SU-DHL-6 (cell line): Measurements from ENCODE around the gene SLC25A19.

ENCODE experiments used
- EZH2phosphoT487 ChIP-seq: fragments of 200-600 bp; sonication (generic), shearing (Covaris generic); conservative IDR thresholded peaks from 2 replicates; pipeline ENCODE4 v1.6.1; 2018; ENCODE audit warnings: mild to moderate bottlenecking, antibody characterized with exemption, low read length, moderate library complexity, mixed read lengths
- TF ChIP-seq, protein P1 (sequence below): fragments of 200-600 bp; sonication (generic); IDR thresholded peaks from one replicate; pipeline ENCODE4 v1.5.1; 2017; ENCODE audit warnings: antibody characterized with exemption, mild to moderate bottlenecking, low read length, moderate library complexity; ENCODE audit not compliant: insufficient read depth, poor library complexity, severe bottlenecking

GRCh38 chr17:75244133-75244866 is 44.9 kb downstream of the SLC25A19 start:
- TF ChIP-seq, protein P1, sequence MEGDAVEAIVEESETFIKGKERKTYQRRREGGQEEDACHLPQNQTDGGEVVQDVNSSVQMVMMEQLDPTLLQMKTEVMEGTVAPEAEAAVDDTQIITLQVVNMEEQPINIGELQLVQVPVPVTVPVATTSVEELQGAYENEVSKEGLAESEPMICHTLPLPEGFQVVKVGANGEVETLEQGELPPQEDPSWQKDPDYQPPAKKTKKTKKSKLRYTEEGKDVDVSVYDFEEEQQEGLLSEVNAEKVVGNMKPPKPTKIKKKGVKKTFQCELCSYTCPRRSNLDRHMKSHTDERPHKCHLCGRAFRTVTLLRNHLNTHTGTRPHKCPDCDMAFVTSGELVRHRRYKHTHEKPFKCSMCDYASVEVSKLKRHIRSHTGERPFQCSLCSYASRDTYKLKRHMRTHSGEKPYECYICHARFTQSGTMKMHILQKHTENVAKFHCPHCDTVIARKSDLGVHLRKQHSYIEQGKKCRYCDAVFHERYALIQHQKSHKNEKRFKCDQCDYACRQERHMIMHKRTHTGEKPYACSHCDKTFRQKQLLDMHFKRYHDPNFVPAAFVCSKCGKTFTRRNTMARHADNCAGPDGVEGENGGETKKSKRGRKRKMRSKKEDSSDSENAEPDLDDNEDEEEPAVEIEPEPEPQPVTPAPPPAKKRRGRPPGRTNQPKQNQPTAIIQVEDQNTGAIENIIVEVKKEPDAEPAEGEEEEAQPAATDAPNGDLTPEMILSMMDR: no peak
- no peak for TF ChIP-seq EZH2phosphoT487
